Natural killer cell (primary cell): ENCODE data around the gene ITPKB. TPM values are rescaled to one million over a fixed set of nuclear protein-coding genes. Genes with fewer than 3 reads are reported as not detected.
A peak's percentile ranks its signal among the peaks of the same experiment; 100 is the strongest.

Source experiments
- ATAC-seq, 3 donors: fragments of 150-1000 bp in 2 of 3; fragments of 200-7000 bp in 1 of 3; cut with Tn5 transposase; 1 replicate in 1 of 3; 2 replicates in 2 of 3; pipeline ENCODE4 v1.10.0; 2021; ENCODE audit warnings: mild to moderate bottlenecking in 2 of 3, moderate library complexity in 2 of 3
- DNase-seq, 2 donors: peaks; one replicate each; pipeline versions ENCODE4 v3.0.0 to v3.0.0-alpha.2; 2013 to 2021; ENCODE audit warnings: mixed read lengths in 1 of 2
- H3K27ac ChIP-seq: one replicate; pipeline ENCODE4 v1.5.1; 2013; ENCODE audit warnings: mild to moderate bottlenecking, low read length
- H3K27me3 ChIP-seq: one replicate; pipeline ENCODE4 v1.6.1; 2013; ENCODE audit warnings: low read length; ENCODE audit not compliant: control insufficient read depth, insufficient read depth
- H3K36me3 ChIP-seq: one replicate; pipeline ENCODE4 v1.6.1; 2013; ENCODE audit warnings: low read length; ENCODE audit not compliant: control insufficient read depth, insufficient read depth
- H3K4me1 ChIP-seq: one replicate; pipeline ENCODE4 v1.6.1; 2013; ENCODE audit warnings: low read length; ENCODE audit not compliant: control insufficient read depth, insufficient read depth
- H3K4me3 ChIP-seq: one replicate; pipeline ENCODE4 v1.5.1; 2013; ENCODE audit warnings: low read length
- H3K9me3 ChIP-seq: one replicate; pipeline ENCODE4 v1.6.1; 2013; ENCODE audit warnings: low read length; ENCODE audit not compliant: control insufficient read depth, insufficient read depth
- H3K27ac Mint-ChIP-seq, 2 donors: one replicate each; pipeline ENCODE4 v1.8.0; 2022; ENCODE audit warnings: mild to moderate bottlenecking in 2 of 2, mixed read lengths in 2 of 2, moderate library complexity in 1 of 2
- H3K27me3 Mint-ChIP-seq, 2 donors: one replicate each; pipeline ENCODE4 v1.8.0; 2022; ENCODE audit warnings: low read depth in 2 of 2, mixed read lengths in 2 of 2
- H3K36me3 Mint-ChIP-seq: one replicate; pipeline ENCODE4 v1.8.0; 2022; ENCODE audit warnings: mixed read lengths
- H3K4me1 Mint-ChIP-seq, 2 donors: one replicate each; pipeline ENCODE4 v1.8.0; 2022; ENCODE audit warnings: mixed read lengths in 2 of 2
- H3K4me3 Mint-ChIP-seq: one replicate; pipeline ENCODE4 v1.8.0; 2022; ENCODE audit warnings: mild to moderate bottlenecking, moderate library complexity, mixed read lengths
- H3K9me3 Mint-ChIP-seq, 2 donors: one replicate each; pipeline ENCODE4 v1.8.0; 2022; ENCODE audit warnings: mixed read lengths in 2 of 2
- WGBS: methylation state at CpG from one replicate; pipeline ENCODE4 v1.1.7; 2013; ENCODE audit warnings: missing lambda C conversion rate; ENCODE audit not compliant: insufficient coverage; 5-methylcytosine and 5-hydroxymethylcytosine counted together
- intact Hi-C: fragments of 100-400 bp; cut with micrococcal nuclease; formaldehyde crosslinking; loops from one replicate; pipeline ENCODE4 v1.14.2; 2022
- total RNA-seq, 4 donors: library from RNA; stranded (reverse); fragments of 120-200 nt in 1 of 4; gene quantifications; one replicate each; pipeline versions ENCODE4 v1.2.3 to v1.2.4, GENCODE V29; 2013 to 2022
- TF ChIP-seq, protein P1 (sequence below): fragments of 200-600 bp; IDR thresholded peaks from one replicate; pipeline ENCODE4 v1.8.0; 2022; ENCODE audit warnings: antibody characterized with exemption

Gene ITPKB
- total RNA-seq, 3 donors from 2014 or later (not counting 1 experiment from before 2014, with no cell fraction given): 92.2 to 133 (median 99.0) TPM

DNA sequence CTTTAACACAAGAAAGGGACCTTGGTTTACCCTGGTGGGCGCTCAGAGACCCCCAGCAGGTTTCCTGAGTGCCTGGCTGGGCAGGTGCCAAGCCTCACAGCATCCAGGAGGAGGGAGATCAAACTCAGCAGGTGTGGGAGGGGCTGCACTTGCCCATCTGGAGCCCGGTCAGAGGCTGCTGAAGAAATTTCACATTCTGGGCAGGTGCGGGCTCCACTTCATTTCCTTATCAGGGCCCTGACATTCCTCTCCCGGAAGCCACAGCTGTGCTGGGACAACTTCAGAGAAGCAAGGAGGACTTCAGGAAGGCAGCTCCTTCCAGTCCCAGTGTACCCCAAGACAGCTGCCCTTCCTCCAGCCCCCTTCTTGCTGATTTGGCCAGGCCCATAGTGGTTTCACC, 82.9 kb downstream of the ITPKB start:
- ATAC-seq: no peak
- Histone ChIP-seq H3K9me3 (no peaks in the 10 kb centered on the region), H3K36me3 (peaks cover 4% of the 10 kb centered on the region), H3K4me3 (no peak overlapping the region), H3K4me1 (peaks cover 26% of the 10 kb centered on the region), H3K27me3 (no peaks in the 10 kb centered on the region), H3K27ac (no peak overlapping the region)
- peaks cover 15 to 22% of the 10 kb centered on the region in 2 donors for H3K4me1 Mint-ChIP-seq
- TF ChIP-seq, protein P1, sequence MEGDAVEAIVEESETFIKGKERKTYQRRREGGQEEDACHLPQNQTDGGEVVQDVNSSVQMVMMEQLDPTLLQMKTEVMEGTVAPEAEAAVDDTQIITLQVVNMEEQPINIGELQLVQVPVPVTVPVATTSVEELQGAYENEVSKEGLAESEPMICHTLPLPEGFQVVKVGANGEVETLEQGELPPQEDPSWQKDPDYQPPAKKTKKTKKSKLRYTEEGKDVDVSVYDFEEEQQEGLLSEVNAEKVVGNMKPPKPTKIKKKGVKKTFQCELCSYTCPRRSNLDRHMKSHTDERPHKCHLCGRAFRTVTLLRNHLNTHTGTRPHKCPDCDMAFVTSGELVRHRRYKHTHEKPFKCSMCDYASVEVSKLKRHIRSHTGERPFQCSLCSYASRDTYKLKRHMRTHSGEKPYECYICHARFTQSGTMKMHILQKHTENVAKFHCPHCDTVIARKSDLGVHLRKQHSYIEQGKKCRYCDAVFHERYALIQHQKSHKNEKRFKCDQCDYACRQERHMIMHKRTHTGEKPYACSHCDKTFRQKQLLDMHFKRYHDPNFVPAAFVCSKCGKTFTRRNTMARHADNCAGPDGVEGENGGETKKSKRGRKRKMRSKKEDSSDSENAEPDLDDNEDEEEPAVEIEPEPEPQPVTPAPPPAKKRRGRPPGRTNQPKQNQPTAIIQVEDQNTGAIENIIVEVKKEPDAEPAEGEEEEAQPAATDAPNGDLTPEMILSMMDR: no peak
- no peak overlapping the region for H3K27ac Mint-ChIP-seq
- H3K4me3 Mint-ChIP-seq: peak overlapping the region; percentile 49
- intact Hi-C loops: no loop called here
- no peaks in the 10 kb centered on the region for H3K9me3 Mint-ChIP-seq
- DNase-seq: no peak
- H3K36me3 Mint-ChIP-seq: no peaks in the 10 kb centered on the region
- no peaks in the 10 kb centered on the region for H3K27me3 Mint-ChIP-seq
- 59% methylated on average over 4 of the region's 4 CpGs for WGBS

DNA sequence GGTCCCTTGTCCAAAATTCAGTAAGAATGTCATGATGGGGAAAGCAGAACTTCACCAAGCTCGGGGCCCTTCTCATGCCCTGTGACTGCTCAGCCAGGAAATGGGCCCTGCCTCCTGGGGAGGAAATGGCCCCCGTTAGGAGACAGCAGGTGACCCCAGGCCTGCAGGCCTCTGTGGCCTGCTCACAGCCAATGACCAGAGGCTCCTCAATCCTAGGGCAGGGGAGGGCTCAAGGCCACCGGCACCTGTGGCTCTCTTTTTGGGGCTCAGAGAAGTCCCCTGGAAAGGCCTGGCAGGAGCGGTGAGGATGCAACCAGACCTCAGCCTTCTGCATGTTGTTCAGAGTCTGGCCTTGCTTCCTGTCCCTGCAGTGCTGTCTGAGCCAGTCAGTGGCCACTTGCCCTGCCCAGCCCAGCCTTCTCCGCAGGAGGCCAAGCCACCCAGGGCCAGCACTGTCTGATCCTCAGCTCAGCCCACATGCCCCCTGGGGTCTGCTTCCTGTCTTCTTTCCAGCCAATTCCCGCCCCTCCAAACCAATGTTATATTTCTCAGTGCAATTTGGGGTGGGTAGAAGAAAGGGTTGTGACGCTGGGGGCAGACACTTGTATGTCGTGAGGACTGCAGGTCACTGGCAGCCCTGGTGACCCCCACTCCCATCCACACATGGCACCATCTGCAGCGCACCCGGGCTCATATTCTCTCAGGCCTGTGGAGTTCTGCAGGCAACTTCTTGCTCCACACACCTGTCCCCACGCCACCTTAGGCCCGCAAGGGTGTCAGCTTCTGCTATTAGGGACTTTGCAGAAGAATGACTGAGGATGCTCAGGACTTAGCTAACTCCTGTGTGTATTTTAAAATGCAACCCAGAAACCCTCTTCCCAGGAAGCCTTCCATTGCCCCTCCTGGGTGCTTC, 83.6 kb downstream of the ITPKB start:
- H3K27ac ChIP-seq: no peak overlapping the region
- no peaks in the 10 kb centered on the region for H3K27me3 ChIP-seq
- intact Hi-C loops: no loop called here
- peaks cover 2% of the 10 kb centered on the region for H3K36me3 ChIP-seq
- peaks cover 13 to 15% of the 10 kb centered on the region in 2 donors for H3K4me1 Mint-ChIP-seq
- H3K27me3 Mint-ChIP-seq: no peaks in the 10 kb centered on the region
- WGBS: 55% methylated on average over 10 of the region's 12 CpGs
- peak; percentile 26 to 51 (median 37) for ATAC-seq
- H3K4me3 Mint-ChIP-seq: peak overlapping the region; percentile 79
- H3K4me1 ChIP-seq: peaks cover 25% of the 10 kb centered on the region
- DNase-seq: peak; percentile 42 to 60
- no peaks in the 10 kb centered on the region for H3K9me3 ChIP-seq
- TF ChIP-seq, protein P1: no peak
- no peak overlapping the region for H3K4me3 ChIP-seq
- no peak overlapping the region for H3K27ac Mint-ChIP-seq
- no peaks in the 10 kb centered on the region for H3K9me3 Mint-ChIP-seq
- no peaks in the 10 kb centered on the region for H3K36me3 Mint-ChIP-seq

DNA sequence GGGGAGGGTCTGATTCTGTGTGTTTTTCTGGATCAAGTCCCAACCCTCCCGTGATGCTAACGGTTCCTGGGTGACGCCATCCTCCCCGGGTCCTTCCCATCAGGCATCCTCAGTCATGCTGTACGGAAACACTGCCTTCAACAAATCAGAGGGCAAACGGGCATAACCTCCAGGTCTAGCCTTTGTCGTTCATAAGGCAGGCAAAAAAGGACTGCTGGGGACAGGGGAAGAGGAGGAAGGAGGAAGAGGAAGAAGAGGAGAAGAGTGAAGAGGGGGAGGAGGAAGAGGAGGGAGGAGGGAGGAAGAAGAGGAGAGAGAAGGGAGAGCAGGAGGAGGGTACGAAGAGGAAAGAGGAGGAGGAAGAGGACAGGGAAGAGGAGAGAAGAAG, 84.4 kb downstream of the ITPKB start:
- H3K4me3 Mint-ChIP-seq: peak overlapping the region; percentile 79

More for the DNA sequence above, 84.4 kb downstream of the ITPKB start:
- Histone ChIP-seq H3K27me3 (no peaks in the 10 kb centered on the region), H3K27ac (no peak overlapping the region), H3K36me3 (peaks cover 2% of the 10 kb centered on the region), H3K4me1 (peaks cover 24% of the 10 kb centered on the region), H3K9me3 (no peaks in the 10 kb centered on the region), H3K4me3 (peak overlapping the region; percentile 5)
- no peak overlapping the region for H3K27ac Mint-ChIP-seq
- DNase-seq (peak in 1 of 2 donors; percentile 32), ATAC-seq (no peak)
- no peaks in the 10 kb centered on the region for H3K36me3 Mint-ChIP-seq
- intact Hi-C loops: loop anchor here (5.0 kb wide), 1 partner anchor 33 kb away; no protein-coding TSS in a partner anchor
- 62% methylated on average over 8 of the region's 8 CpGs for WGBS
- H3K27me3 Mint-ChIP-seq: no peaks in the 10 kb centered on the region
- no peaks in the 10 kb centered on the region for H3K9me3 Mint-ChIP-seq
- TF ChIP-seq, protein P1: no peak
- H3K4me1 Mint-ChIP-seq: peaks cover 7 to 14% of the 10 kb centered on the region in 2 donors
